Measurements from ENCODE around the gene YY1.

DNA sequence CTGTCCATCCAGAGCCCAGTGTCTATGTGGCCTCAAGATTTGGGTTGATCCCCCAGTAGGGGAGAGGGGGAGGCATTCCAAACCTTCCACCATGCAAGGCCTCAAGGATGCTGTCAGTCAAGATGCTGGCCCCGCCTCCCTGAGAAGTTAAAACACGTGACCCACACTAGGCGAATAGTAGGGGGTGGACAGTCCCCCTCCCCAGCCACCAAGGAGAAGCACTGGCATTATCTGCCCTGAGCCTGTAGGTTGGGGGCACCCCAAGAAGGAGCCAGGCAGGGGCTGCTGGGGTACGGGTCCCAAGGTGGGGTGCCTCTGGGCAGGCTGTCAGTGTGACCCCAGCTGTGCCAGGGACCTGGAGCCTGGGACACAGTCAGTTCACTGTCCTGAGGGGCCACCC lies 65.0 kb downstream of the YY1 start:
- TF ChIP-seq POLR2A (IDR thresholded peaks at IDR 0.05), result no peak
- TF ChIP-seq, protein P1, sequence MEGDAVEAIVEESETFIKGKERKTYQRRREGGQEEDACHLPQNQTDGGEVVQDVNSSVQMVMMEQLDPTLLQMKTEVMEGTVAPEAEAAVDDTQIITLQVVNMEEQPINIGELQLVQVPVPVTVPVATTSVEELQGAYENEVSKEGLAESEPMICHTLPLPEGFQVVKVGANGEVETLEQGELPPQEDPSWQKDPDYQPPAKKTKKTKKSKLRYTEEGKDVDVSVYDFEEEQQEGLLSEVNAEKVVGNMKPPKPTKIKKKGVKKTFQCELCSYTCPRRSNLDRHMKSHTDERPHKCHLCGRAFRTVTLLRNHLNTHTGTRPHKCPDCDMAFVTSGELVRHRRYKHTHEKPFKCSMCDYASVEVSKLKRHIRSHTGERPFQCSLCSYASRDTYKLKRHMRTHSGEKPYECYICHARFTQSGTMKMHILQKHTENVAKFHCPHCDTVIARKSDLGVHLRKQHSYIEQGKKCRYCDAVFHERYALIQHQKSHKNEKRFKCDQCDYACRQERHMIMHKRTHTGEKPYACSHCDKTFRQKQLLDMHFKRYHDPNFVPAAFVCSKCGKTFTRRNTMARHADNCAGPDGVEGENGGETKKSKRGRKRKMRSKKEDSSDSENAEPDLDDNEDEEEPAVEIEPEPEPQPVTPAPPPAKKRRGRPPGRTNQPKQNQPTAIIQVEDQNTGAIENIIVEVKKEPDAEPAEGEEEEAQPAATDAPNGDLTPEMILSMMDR (IDR thresholded peaks at IDR 0.05), result no peak

All from uterus (tissue), 2 donors.